H9 (cell line): ENCODE measurements around the gene C21orf58. TPM values are rescaled to one million over a fixed set of nuclear protein-coding genes. Genes with fewer than 3 reads are reported as not detected.

Source experiments
- DNase-seq: peaks from one replicate; pipeline ENCODE4 v3.0.0-alpha.2; 2017
- H2AFZ ChIP-seq: one replicate; pipeline ENCODE4 v1.6.1; 2013; ENCODE audit warnings: mild to moderate bottlenecking, low read length, control low read depth, moderate library complexity
- H2AK5ac ChIP-seq: 2 replicates; pipeline ENCODE4 v1.6.1; 2013; ENCODE audit warnings: low read length, control low read depth, mixed read lengths; ENCODE audit not compliant: insufficient read length
- H2BK120ac ChIP-seq: one replicate; pipeline ENCODE4 v1.6.1; 2013; ENCODE audit warnings: low read depth, mild to moderate bottlenecking, low read length, control low read depth, inconsistent platforms; ENCODE audit not compliant: poor library complexity, severe bottlenecking
- H2BK12ac ChIP-seq: 2 replicates; pipeline ENCODE4 v1.6.1; 2013; ENCODE audit warnings: low read length, control low read depth, mixed read lengths, low read depth; ENCODE audit not compliant: insufficient read length
- H2BK15ac ChIP-seq: 2 replicates; pipeline ENCODE4 v1.6.1; 2013; ENCODE audit warnings: low read depth, low read length, control low read depth
- H2BK20ac ChIP-seq: one replicate; pipeline ENCODE4 v1.6.1; 2013; ENCODE audit warnings: low read depth, mild to moderate bottlenecking, low read length, control low read depth, inconsistent platforms; ENCODE audit not compliant: poor library complexity, severe bottlenecking
- H2BK5ac ChIP-seq: 2 replicates; pipeline ENCODE4 v1.6.1; 2013; ENCODE audit warnings: low read length, control low read depth, mixed read lengths; ENCODE audit not compliant: insufficient read length
- H3K14ac ChIP-seq: 2 replicates; pipeline ENCODE4 v1.6.1; 2013; ENCODE audit warnings: low read length, control low read depth; ENCODE audit not compliant: insufficient read depth
- H3K18ac ChIP-seq: 2 replicates; pipeline ENCODE4 v1.6.1; 2013; ENCODE audit warnings: low read depth, mild to moderate bottlenecking, mixed read lengths, low read length, control low read depth; ENCODE audit not compliant: insufficient read length
- H3K23ac ChIP-seq: 2 replicates; pipeline ENCODE4 v1.6.1; 2013; ENCODE audit warnings: low read length, control low read depth, mixed read lengths, low read depth; ENCODE audit not compliant: insufficient read length
- H3K23me2 ChIP-seq: 2 replicates; pipeline ENCODE4 v1.6.1; 2013; ENCODE audit warnings: low read depth, mild to moderate bottlenecking, mixed read lengths, low read length, control low read depth; ENCODE audit not compliant: insufficient read length, poor library complexity, severe bottlenecking
- H3K27ac ChIP-seq: 2 replicates; pipeline ENCODE4 v1.5.1; 2013; ENCODE audit warnings: low read length, control low read depth, mixed read lengths, low read depth; ENCODE audit not compliant: insufficient read length
- H3K27me3 ChIP-seq: 2 replicates; pipeline ENCODE4 v1.6.1; 2013; ENCODE audit warnings: low read length, control low read depth, inconsistent platforms; ENCODE audit not compliant: insufficient read depth
- H3K4ac ChIP-seq: 2 replicates; pipeline ENCODE4 v1.6.1; 2013; ENCODE audit warnings: low read depth, mild to moderate bottlenecking, control low read depth, inconsistent platforms, low read length, moderate library complexity
- H3K4me1 ChIP-seq: 2 replicates; pipeline ENCODE4 v1.6.1; 2013; ENCODE audit warnings: low read length, control low read depth, inconsistent platforms; ENCODE audit not compliant: insufficient read depth
- H3K4me2 ChIP-seq: 2 replicates; pipeline ENCODE4 v1.6.1; 2013; ENCODE audit warnings: low read length, control low read depth, mixed read lengths; ENCODE audit not compliant: insufficient read length, insufficient read depth
- H3K56ac ChIP-seq: 2 replicates; pipeline ENCODE4 v1.6.1; 2013; ENCODE audit warnings: low read depth, mild to moderate bottlenecking, mixed read lengths, low read length, control low read depth; ENCODE audit not compliant: insufficient read length
- H3K79me1 ChIP-seq: 2 replicates; pipeline ENCODE4 v1.6.1; 2013; ENCODE audit warnings: low read depth, mild to moderate bottlenecking, moderate library complexity, low read length, control low read depth, inconsistent platforms; ENCODE audit not compliant: insufficient read depth, poor library complexity, severe bottlenecking
- H3K79me2 ChIP-seq: 2 replicates; pipeline ENCODE4 v1.6.1; 2013; ENCODE audit warnings: low read length, control low read depth, inconsistent platforms; ENCODE audit not compliant: insufficient read depth
- H3K9ac ChIP-seq: 2 replicates; pipeline ENCODE4 v1.6.1; 2013; ENCODE audit warnings: low read length, control low read depth, mixed read lengths; ENCODE audit not compliant: insufficient read length; ENCODE audit errors: extremely low read depth
- H3K9me3 ChIP-seq: one replicate; pipeline ENCODE4 v1.6.1; 2013; ENCODE audit warnings: low read depth, low read length, inconsistent platforms; ENCODE audit not compliant: control insufficient read depth
- H3T11ph ChIP-seq: one replicate; pipeline ENCODE4 v1.6.1; 2013; ENCODE audit warnings: mild to moderate bottlenecking, low read length, control low read depth, inconsistent platforms
- H4K20me1 ChIP-seq: one replicate; pipeline ENCODE4 v1.6.1; 2013; ENCODE audit not compliant: control insufficient read depth, insufficient read length, insufficient read depth
- H4K5ac ChIP-seq: 2 replicates; pipeline ENCODE4 v1.6.1; 2013; ENCODE audit warnings: low read depth, mild to moderate bottlenecking, mixed read lengths, low read length, control low read depth; ENCODE audit not compliant: insufficient read length
- H4K8ac ChIP-seq: replicated peaks from 2 replicates; pipeline ENCODE4 v1.6.1; 2013; ENCODE audit warnings: low read length, control low read depth, mixed read lengths, low read depth; ENCODE audit not compliant: insufficient read length
- H4K91ac ChIP-seq: 2 replicates; pipeline ENCODE4 v1.6.1; 2013; ENCODE audit warnings: low read depth, mild to moderate bottlenecking, moderate library complexity, mixed read lengths, low read length, control low read depth; ENCODE audit not compliant: insufficient read length
- H3K27ac Mint-ChIP-seq, 3 experiments: 2 replicates in 2 of 3; 3 replicates in 1 of 3; pipeline ENCODE4 v1.8.0; 2020 to 2021; ENCODE audit warnings: mixed read lengths in 3 of 3, mild to moderate bottlenecking in 1 of 3, moderate library complexity in 1 of 3
- H3K27me3 Mint-ChIP-seq: 2 replicates; pipeline ENCODE4 v1.8.0; 2021; ENCODE audit warnings: low read depth, mild to moderate bottlenecking, moderate library complexity, mixed read lengths
- H3K36me3 Mint-ChIP-seq, 3 experiments: 2 replicates in 2 of 3; 3 replicates in 1 of 3; pipeline ENCODE4 v1.8.0; 2020 to 2021; ENCODE audit warnings: low read depth in 3 of 3, mixed read lengths in 3 of 3; ENCODE audit not compliant: insufficient read depth in 1 of 3
- H3K4me1 Mint-ChIP-seq, 2 experiments: 2 replicates each; pipeline ENCODE4 v1.8.0; 2020; ENCODE audit warnings: mixed read lengths in 2 of 2
- H3K4me3 Mint-ChIP-seq, 2 experiments: 2 replicates in 1 of 2; 3 replicates in 1 of 2; pipeline ENCODE4 v1.8.0; 2020 to 2021; ENCODE audit warnings: mild to moderate bottlenecking in 2 of 2, mixed read lengths in 2 of 2, moderate library complexity in 1 of 2
- H3K9me3 Mint-ChIP-seq, 2 experiments: 2 replicates in 1 of 2; 3 replicates in 1 of 2; pipeline ENCODE4 v1.8.0; 2020; ENCODE audit warnings: mild to moderate bottlenecking in 2 of 2, mixed read lengths in 2 of 2, moderate library complexity in 1 of 2
- CTCF ChIP-seq: fragments of 200-600 bp; sonication (generic); conservative IDR thresholded peaks from 3 replicates; pipeline ENCODE4 v1.8.0; 2021; ENCODE audit warnings: antibody characterized with exemption, mild to moderate bottlenecking
- WGBS: extraction: QIAGEN DNeasy Blood & Tissue Kit; methylation state at CpG from one replicate; pipeline ENCODE4 v1.1.7; 2013; ENCODE audit warnings: missing lambda C conversion rate, low lambda C conversion rate, mixed read lengths; ENCODE audit not compliant: insufficient read length; ENCODE audit errors: extremely low coverage; 5-methylcytosine and 5-hydroxymethylcytosine counted together
- total RNA-seq: library from RNA; stranded (reverse); gene quantifications from 2 replicates; pipeline ENCODE4 v1.2.1, GENCODE V29; 2021

C21orf58 gene
- total RNA-seq, 1 experiment from 2014 or later = 17.2 TPM

GRCh38 chr21:46285206-46285661 is 38.4 kb downstream of the C21orf58 start, which contains the start of gene MCM3AP:
Gene MCM3AP (minus strand): TSS chr21:46285611. CDS start chr21:46285286, 325 bp downstream.
- Mint-ChIP-seq H3K27me3 (no peaks in the 10 kb centered on the region), H3K4me1 (peaks cover 41 to 49% of the 10 kb centered on the region in 2 experiments), H3K4me3 (peak within 1 kb of the TSS; percentile 86 to 92), H3K27ac (peak within 1 kb of the TSS; percentile 86 to 96 (median 88); a peak in 4 of 7 replicates), H3K9me3 (no peaks in the 10 kb centered on the region; a peak in 1 of 5 replicates), H3K36me3 (peaks cover 23 to 46% (median 43%) of the 10 kb centered on the region in 3 experiments)
- Histone ChIP-seq H2AK5ac (no peak within 1 kb of the TSS), H4K8ac (no peak within 1 kb of the TSS), H3K9me3 (no peaks in the 10 kb centered on the region), H3K56ac (no peak within 1 kb of the TSS), H3K4ac (no peak within 1 kb of the TSS), H4K5ac (no peak within 1 kb of the TSS), H3K27me3 (no peaks in the 10 kb centered on the region), H4K91ac (no peak within 1 kb of the TSS), H2AFZ (no peak within 1 kb of the TSS), H2BK5ac (no peak within 1 kb of the TSS), H3T11ph (no peak within 1 kb of the TSS), H3K4me1 (peaks cover 6% of the 10 kb centered on the region; the same call in 1 of the 2 replicates), H3K79me1 (peaks cover 15% of the 10 kb centered on the region), H2BK120ac (no peak within 1 kb of the TSS), H3K9ac (peak within 1 kb of the TSS; percentile 67), H3K23ac (no peak within 1 kb of the TSS), H3K79me2 (peaks cover 23% of the 10 kb centered on the region; the same call in 1 of the 2 replicates), H2BK20ac (no peak within 1 kb of the TSS), H3K14ac (no peak within 1 kb of the TSS; the same call in 1 of the 2 replicates), H4K20me1 (no peaks in the 10 kb centered on the region), H3K4me2 (peak within 1 kb of the TSS; percentile 66), H3K27ac (peak within 1 kb of the TSS; percentile 75), H2BK12ac (no peak within 1 kb of the TSS), H2BK15ac (no peak within 1 kb of the TSS), H3K18ac (no peak within 1 kb of the TSS), H3K23me2 (peaks cover 5% of the 10 kb centered on the region)
- WGBS = no CpG with 5 or more reads among the region's 6 CpGs
- no peak for DNase-seq
- no peak for TF ChIP-seq CTCF
